Left lung (tissue), 10 donors: Measurements from ENCODE around the gene UBALD2. TPM values are rescaled to one million over a fixed set of nuclear protein-coding genes. Genes with fewer than 3 reads are reported as not detected.

ENCODE experiments used
- ATAC-seq: fragments of 200-7000 bp; cut with Tn5 transposase; one replicate; pipeline ENCODE4 v1.9.1; 2020; ENCODE audit warnings: moderate library complexity
- DNase-seq, 4 donors: peaks; one replicate each; pipeline ENCODE4 v3.0.0-alpha.2; 2013 to 2020
- H3K27ac ChIP-seq, 2 donors: fragments of 200-600 bp; sonication (generic) in 1 of 2; one replicate each; pipeline versions ENCODE4 v1.5.0 to v1.8.0; 2020 to 2021
- H3K27me3 ChIP-seq, 2 donors: fragments of 200-600 bp; sonication (generic) in 1 of 2; one replicate each; pipeline versions ENCODE4 v1.5.0 to v1.8.0; 2020 to 2021
- H3K36me3 ChIP-seq, 2 donors: fragments of 200-600 bp; sonication (generic) in 1 of 2; one replicate each; pipeline versions ENCODE4 v1.5.0 to v1.8.0; 2020 to 2021
- H3K4me1 ChIP-seq, 2 donors: fragments of 200-600 bp; one replicate each; pipeline ENCODE4 v1.8.0; 2021
- H3K4me3 ChIP-seq, 2 donors: fragments of 200-600 bp; sonication (generic) in 1 of 2; one replicate each; pipeline versions ENCODE4 v1.5.0 to v1.8.0; 2020 to 2021; ENCODE audit warnings: mild to moderate bottlenecking in 1 of 2
- H3K9me3 ChIP-seq, 2 donors: fragments of 200-600 bp; sonication (generic) in 1 of 2; one replicate each; pipeline versions ENCODE4 v1.5.0 to v1.8.0; 2020 to 2021
- CTCF ChIP-seq, 2 donors: fragments of 200-600 bp; sonication (generic) in 1 of 2; IDR thresholded peaks; one replicate each; pipeline versions ENCODE4 v1.5.0 to v1.8.0; 2021; ENCODE audit warnings: antibody characterized with exemption in 2 of 2
- intact Hi-C, 2 donors: fragments of 100-400 bp; cut with DNase I; formaldehyde crosslinking; loops; one replicate each; pipeline versions ENCODE4 v1.11.2 to v1.14.2; 2022
- polyA plus RNA-seq, 6 donors: library from polyadenylated mRNA; unstranded; fragments of 120-200 nt; gene quantifications; one replicate each; pipeline ENCODE4 v1.2.1, GENCODE V29; 2013; ENCODE audit not compliant: insufficient read length in 6 of 6
- total RNA-seq, 2 donors: library from RNA; stranded (reverse); fragmentation: NEBNext Ultra II Directional; extraction: Animal tissue kit (Norgen Biotek cat#: 25700); gene quantifications; one replicate each; pipeline ENCODE4 v1.2.1, GENCODE V29; 2021
- donor health status: DM: no; HTN: yes; CAD: no.
- donor health status: DM: no; HTN: no; CAD: no.

The UBALD2 gene
- total and polyA plus RNA-seq, 8 donors: 16.7 to 52.7 (median 32.0) TPM

- Histone ChIP-seq H3K36me3 (no peaks in the 10 kb centered on the region), H3K27ac (no peak overlapping the region), H3K4me1 (peaks cover 12 to 15% of the 10 kb centered on the region in 2 donors), H3K9me3 (no peaks in the 10 kb centered on the region), H3K27me3 (peaks cover 8 to 55% of the 10 kb centered on the region in 2 donors), H3K4me3 (no peak overlapping the region)
- DNase-seq (no peak), ATAC-seq (no peak)
- TF ChIP-seq CTCF (IDR thresholded peaks at IDR 0.05): no peak
- intact Hi-C loops: no loop called here
Measured at GRCh38 chr17:76237859-76238313, 27.3 kb upstream of the UBALD2 start.

DNA sequence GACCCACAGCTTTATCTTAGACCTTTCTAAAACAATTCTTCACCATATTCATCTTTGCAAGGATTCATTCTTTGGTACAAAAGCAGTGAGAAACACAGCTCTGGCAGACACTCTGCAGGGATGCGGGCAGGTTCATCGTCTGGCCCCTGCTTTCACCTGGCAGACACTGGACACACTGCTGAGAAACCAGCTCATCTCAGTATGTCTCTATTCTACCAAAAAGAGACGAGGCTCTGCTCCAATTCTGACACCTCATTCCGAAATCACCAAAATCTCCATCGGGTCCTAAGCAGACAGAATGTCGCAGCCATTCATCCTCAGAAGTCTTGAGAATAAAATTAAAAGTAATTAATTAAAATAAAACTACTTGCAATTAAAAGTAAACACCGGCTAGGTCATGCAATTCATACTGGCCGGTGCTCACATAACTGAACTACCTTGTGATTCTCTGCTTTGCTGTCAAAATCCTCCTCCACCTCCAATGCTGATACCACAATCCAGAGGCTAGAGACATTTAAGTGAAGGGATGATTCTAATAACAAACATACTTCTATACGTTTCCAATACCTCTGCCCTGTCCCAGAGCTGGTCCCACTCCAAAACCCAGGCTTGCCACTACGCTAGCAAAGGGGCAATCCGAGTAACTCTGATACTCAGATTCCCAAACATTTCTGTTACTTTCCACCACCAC is 26.2 kb upstream of the UBALD2 start:
- Histone ChIP-seq H3K27ac (no peak overlapping the region), H3K4me3 (no peak overlapping the region), H3K27me3 (peaks cover 8 to 66% of the 10 kb centered on the region in 2 donors), H3K9me3 (no peaks in the 10 kb centered on the region), H3K36me3 (no peaks in the 10 kb centered on the region), H3K4me1 (peaks cover 12 to 15% of the 10 kb centered on the region in 2 donors)
- no peak for TF ChIP-seq CTCF (IDR thresholded peaks at IDR 0.05)
- intact Hi-C loops: no loop called here
- no peak for ATAC-seq
- DNase-seq: no peak

GRCh38 chr17:76239538-76240274 is 25.4 kb upstream of the UBALD2 start:
- ATAC-seq: no peak
- DNase-seq: peak in 1 of 4 donors; percentile 80
- H3K27ac ChIP-seq: no peak overlapping the region
- intact Hi-C loops: no loop called here
- H3K9me3 ChIP-seq: no peaks in the 10 kb centered on the region
- H3K27me3 ChIP-seq: peaks cover 8 to 72% of the 10 kb centered on the region in 2 donors
- no peak for TF ChIP-seq CTCF (IDR thresholded peaks at IDR 0.05)
- H3K4me3 ChIP-seq: peak overlapping the region; percentile 21 to 35
- no peaks in the 10 kb centered on the region for H3K36me3 ChIP-seq
- H3K4me1 ChIP-seq: peaks cover 12 to 15% of the 10 kb centered on the region in 2 donors

DNA sequence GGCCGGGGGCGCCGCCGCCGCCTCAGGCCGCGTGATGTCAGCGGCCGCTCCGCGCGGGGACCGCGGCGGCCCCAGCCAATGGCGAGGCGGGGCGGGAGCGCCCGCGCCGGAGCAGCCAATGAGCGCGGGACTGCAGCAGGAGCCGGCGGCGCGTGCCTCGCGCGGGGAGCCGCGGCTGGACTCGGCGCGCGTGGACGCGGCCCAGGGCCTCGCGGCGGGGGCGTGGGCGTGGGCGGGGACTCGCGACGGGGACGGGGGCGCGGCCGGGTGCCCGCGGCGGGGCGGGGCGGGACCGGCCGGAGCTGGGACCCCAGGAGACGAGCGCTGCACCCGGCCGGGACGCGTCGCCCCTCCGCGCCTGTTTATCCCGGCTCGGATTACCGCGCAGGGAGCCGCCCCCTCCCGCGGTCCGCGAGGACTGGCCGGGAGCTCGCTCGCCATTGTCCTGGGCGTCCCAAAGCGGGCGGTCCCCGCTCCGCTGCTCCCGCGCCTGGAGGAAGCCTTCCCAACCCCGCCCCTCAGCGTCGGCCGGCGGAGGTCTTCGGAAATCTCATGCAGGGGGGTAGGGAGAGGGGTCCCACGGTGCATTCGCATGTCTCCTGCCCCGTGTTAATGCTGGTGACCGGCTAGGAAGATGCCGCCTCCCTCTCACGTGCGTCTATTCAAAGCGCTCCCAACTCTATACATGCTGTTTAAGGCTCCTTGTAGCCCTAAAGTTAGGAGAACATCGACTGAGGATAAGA is 24.5 kb upstream of the UBALD2 start, which contains the start of gene RNF157:
Gene RNF157 (minus strand): TSS at position 33 of the 743 bp plus-strand sequence. CDS start 253 bp downstream, outside the sequence.
- Histone ChIP-seq H3K27ac (no peak within 1 kb of the TSS), H3K4me3 (peak within 1 kb of the TSS; percentile 48 to 49), H3K4me1 (peaks cover 12 to 15% of the 10 kb centered on the region in 2 donors), H3K27me3 (peaks cover 8 to 74% of the 10 kb centered on the region in 2 donors), H3K9me3 (no peaks in the 10 kb centered on the region), H3K36me3 (no peaks in the 10 kb centered on the region)
- DNase-seq (peak; percentile 50 to 91 (median 68)), ATAC-seq (peak; percentile 89)
- intact Hi-C loops: no loop called here
- no peak for TF ChIP-seq CTCF (IDR thresholded peaks at IDR 0.05)
